GM12892 (cell line): ENCODE data around the gene TM2D1.
"Not testable (repeated sequence)": the region's sequence is repeated elsewhere in the genome, so short reads cannot be mapped to it uniquely, and the experiment has no call there.

Experiments
- DNase-seq: peaks from one replicate; pipeline ENCODE4 v3.0.0; 2011; ENCODE audit not compliant: insufficient read length
- FAIRE-seq: peaks from 2 replicates; lab custom pipeline; 2011; peaks lifted over from hg19 to GRCh38; lab: Jason Lieb, UNC
- POLR2A ChIP-seq: IDR thresholded peaks from 2 replicates; pipeline ENCODE4 v1.6.1; 2011; ENCODE audit warnings: low read depth, low read length, control low read depth
- POLR2AphosphoS5 ChIP-seq: IDR thresholded peaks from 2 replicates; pipeline ENCODE4 v1.6.1; 2011; ENCODE audit warnings: low read depth, low read length, control low read depth
- TAF1 ChIP-seq: IDR thresholded peaks from 2 replicates; pipeline ENCODE4 v1.6.1; 2011; ENCODE audit warnings: low read depth, mild to moderate bottlenecking, control low read depth, low read length, borderline replicate concordance

Gene TM2D1

DNA sequence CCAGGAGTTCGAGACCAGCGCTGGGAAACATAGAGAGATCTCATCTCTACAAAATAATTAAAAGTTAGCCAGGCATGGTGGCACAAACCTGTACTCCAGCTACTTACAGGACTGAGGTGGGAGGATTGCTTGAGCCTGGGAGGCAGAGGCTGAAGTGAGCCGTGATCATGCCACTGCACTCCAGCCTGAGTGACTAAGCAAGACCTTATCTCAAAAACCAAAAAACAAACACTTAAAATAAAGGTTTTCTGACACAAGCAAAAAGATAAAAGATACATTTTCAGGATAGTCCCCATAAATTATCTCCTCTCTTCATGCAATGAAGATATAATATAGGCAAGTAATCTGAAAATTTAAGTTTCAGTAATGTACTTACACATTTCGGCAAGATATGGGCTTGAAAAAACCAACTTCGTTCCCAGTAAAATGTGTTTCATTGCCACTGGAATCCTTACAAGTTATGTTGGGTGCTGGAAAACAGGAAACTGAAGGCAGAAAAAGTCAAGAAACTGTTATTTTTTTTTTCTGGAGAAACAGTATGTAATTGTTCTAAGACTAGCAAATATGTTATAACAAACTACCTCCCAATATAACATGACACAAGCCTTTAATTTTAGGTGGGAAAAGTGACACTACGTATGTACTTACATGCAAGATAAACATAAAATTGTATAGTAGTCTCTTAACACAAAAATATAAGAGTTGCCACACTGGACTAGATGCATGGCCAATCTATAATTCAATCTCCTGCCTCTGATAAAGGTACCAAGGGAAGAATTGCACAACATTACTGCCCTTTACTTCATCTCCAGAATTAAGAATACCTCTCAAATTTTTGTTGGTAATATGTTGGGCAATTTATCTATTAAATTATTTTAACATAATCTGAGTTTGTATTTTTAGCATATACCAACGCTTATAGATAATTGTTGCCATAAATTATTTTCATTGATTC lies 15.7 kb downstream of the TM2D1 start:
- FAIRE-seq (no peak), DNase-seq (no peak)
- TF ChIP-seq POLR2A (no peak), POLR2AphosphoS5 (no peak)

GRCh38 chr1:61699911-61700851 lies 24.8 kb downstream of the TM2D1 start:
- no peak for FAIRE-seq
- TF ChIP-seq TAF1 = no peak
- no peak for TF ChIP-seq POLR2AphosphoS5
- TF ChIP-seq POLR2A = no peak
- no peak for DNase-seq

GRCh38 chr1:61692155-61692800 lies 32.7 kb downstream of the TM2D1 start:
- DNase-seq (no peak), FAIRE-seq (no peak)
- TF ChIP-seq POLR2AphosphoS5 = no peak
- TF ChIP-seq POLR2A = no peak
- TF ChIP-seq TAF1 = no peak

DNA sequence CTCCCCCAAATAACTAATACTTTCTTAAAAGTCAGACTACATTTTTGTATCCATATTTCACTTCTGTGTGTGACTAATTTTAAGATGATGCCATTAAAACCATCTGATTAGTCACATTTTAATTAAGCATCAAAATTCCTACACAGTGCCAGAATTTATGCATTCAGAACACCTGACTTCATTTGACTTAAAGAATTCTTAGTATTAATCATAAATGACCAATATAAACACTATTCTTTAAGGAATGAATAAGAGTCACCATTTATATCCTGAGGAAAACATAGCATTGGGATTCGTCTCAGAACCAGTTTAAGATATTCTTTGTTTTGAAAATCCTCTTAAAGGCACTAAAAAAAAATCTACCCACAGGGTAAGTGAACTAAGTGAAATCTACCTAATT lies 37.0 kb downstream of the TM2D1 start:
- no peak for DNase-seq
- TF ChIP-seq POLR2AphosphoS5 = no peak
- TF ChIP-seq TAF1 = no peak
- no peak for TF ChIP-seq POLR2A
- FAIRE-seq = no peak

GRCh38 chr1:61682891-61683290 lies 42.0 kb downstream of the TM2D1 start:
- TF ChIP-seq POLR2A = no peak
- no peak for TF ChIP-seq TAF1
- TF ChIP-seq POLR2AphosphoS5 = no peak
- FAIRE-seq = no peak
- no peak for DNase-seq

GRCh38 chr1:61680500-61680899 lies 44.4 kb downstream of the TM2D1 start:
- DNase-seq (no peak), FAIRE-seq (no peak)
- TF ChIP-seq POLR2A = no peak
- no peak for TF ChIP-seq TAF1
- no peak for TF ChIP-seq POLR2AphosphoS5

DNA sequence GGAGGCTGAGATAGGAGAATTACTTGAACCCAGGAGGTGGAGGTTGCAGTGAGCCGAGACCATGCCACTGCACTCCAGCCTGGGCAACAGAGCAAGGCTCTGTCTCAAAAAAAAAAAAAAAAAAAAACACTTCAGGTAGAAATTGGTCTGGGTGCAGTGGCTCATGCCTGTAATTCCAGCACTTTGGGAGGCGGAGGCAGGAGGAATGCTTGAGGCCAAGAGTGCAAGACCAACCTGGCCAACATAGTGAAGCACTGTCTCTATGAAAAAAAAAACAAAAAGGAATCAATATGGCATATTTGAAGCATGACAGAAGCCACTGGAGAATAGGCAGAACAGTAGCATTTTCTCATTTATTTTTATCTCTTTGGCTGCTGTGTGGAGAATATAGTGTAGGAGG lies 48.1 kb downstream of the TM2D1 start:
- not testable (repeated sequence) for DNase-seq, FAIRE-seq

GRCh38 chr1:61674221-61674620 lies 50.7 kb downstream of the TM2D1 start:
- FAIRE-seq = no peak
- no peak for TF ChIP-seq POLR2AphosphoS5
- no peak for TF ChIP-seq TAF1
- TF ChIP-seq POLR2A = no peak
- no peak for DNase-seq

DNA sequence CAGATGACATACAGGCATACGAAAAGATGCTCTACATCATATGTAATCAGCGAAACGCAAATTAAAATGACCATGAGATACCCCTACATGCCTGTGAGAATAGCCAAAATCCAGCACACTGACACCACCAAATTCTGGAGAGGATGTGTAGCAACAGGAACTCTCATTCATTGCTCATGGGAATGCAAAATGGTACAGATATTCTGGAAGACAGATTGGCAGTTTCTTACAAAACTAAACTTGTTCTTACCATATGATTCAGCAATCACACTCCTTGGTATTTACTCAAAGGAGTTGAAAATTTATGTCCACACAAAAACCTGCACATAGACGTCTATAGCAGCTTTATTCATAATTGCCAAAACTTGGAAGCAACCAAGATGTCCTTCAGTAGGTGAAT lies 52.6 kb downstream of the TM2D1 start:
- TF ChIP-seq TAF1 (no peak), POLR2A (no peak), POLR2AphosphoS5 (no peak)
- no peak for DNase-seq
- FAIRE-seq = no peak

- no peak for DNase-seq
- TF ChIP-seq POLR2A (no peak), POLR2AphosphoS5 (no peak), TAF1 (no peak)
- FAIRE-seq = no peak
These were observed 54.5 kb downstream of the TM2D1 start for GRCh38 chr1:61670445-61670844.

DNA sequence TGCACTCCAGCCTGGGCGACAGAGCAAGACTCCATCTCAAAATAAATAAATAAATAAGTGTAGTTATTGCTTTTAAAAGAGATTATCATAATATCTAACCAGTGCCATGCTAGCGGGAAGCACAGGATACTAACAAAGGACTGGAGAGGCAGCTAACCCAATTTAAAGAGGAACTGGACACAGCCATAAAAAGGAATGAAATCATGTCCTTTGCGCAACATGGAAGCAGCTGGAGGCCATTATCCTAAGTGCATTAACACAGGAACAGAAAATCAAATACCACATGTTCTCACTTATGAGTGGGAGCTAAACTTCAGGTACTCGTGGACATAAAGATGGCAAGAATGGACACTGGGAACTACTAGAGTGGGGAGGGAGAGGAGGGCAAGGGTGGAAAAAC lies 54.9 kb downstream of the TM2D1 start:
- FAIRE-seq (no peak), DNase-seq (no peak)
- no peak for TF ChIP-seq TAF1
- no peak for TF ChIP-seq POLR2A
- TF ChIP-seq POLR2AphosphoS5 = no peak

GRCh38 chr1:61659061-61659460 lies 65.9 kb downstream of the TM2D1 start:
- FAIRE-seq (no peak), DNase-seq (no peak)
- no peak for TF ChIP-seq TAF1
- TF ChIP-seq POLR2AphosphoS5 = no peak
- TF ChIP-seq POLR2A = no peak
